ENCODE results near the gene GAS2L1. TPM values are rescaled to one million over a fixed set of nuclear protein-coding genes. Genes with fewer than 3 reads are reported as not detected.

The GAS2L1 gene
- total RNA-seq, 1 experiment from 2014 or later = 68.8 TPM

DNA sequence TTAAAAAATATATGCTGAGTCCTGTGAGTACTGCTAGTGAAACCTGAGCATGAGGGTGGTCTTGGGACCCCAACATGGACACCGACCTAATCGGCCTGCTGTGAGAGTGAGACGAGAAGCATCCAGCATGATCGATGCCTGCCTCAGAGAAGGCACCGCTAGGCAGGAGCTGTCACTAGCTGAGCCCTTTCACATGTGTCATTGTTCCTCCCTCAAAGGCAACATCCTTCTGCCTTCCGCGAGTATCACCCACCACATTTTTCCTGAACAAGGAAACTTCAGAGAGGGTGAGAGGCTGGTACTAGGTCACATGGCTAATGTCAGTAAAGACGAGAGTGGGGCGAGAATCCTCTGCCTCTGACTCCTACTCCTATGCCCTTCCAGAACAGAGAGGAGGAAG, 46.3 kb downstream of the GAS2L1 start:
- Histone ChIP-seq H3K4me1 (ENCODE audit: control insufficient read depth, insufficient read depth, low read length) (no peaks in the 10 kb centered on the region), H3K4me3 (ENCODE audit: low read depth in 2 of 2, low read length in 2 of 2) (no peak overlapping the region), H3K27ac (ENCODE audit: low read length) (no peak overlapping the region), H3K27me3 (ENCODE audit: control insufficient read depth, insufficient read depth, low read length) (no peaks in the 10 kb centered on the region), H3K9me3 (ENCODE audit: control insufficient read depth, insufficient read depth, low read depth, low read length) (no peaks in the 10 kb centered on the region), H3K36me3 (ENCODE audit: control insufficient read depth, insufficient read depth, low read length) (peaks cover 5% of the 10 kb centered on the region)
- intact Hi-C loops (cut with micrococcal nuclease; ENCODE audit: unreplicated experiment) (no loop called here), in situ Hi-C loops (cut with HindIII; ENCODE audit: low pct_unique_long_range_greater_than_20kb, low sequenced_read_pairs) (no loop called here)
- TF ChIP-seq, protein P1, sequence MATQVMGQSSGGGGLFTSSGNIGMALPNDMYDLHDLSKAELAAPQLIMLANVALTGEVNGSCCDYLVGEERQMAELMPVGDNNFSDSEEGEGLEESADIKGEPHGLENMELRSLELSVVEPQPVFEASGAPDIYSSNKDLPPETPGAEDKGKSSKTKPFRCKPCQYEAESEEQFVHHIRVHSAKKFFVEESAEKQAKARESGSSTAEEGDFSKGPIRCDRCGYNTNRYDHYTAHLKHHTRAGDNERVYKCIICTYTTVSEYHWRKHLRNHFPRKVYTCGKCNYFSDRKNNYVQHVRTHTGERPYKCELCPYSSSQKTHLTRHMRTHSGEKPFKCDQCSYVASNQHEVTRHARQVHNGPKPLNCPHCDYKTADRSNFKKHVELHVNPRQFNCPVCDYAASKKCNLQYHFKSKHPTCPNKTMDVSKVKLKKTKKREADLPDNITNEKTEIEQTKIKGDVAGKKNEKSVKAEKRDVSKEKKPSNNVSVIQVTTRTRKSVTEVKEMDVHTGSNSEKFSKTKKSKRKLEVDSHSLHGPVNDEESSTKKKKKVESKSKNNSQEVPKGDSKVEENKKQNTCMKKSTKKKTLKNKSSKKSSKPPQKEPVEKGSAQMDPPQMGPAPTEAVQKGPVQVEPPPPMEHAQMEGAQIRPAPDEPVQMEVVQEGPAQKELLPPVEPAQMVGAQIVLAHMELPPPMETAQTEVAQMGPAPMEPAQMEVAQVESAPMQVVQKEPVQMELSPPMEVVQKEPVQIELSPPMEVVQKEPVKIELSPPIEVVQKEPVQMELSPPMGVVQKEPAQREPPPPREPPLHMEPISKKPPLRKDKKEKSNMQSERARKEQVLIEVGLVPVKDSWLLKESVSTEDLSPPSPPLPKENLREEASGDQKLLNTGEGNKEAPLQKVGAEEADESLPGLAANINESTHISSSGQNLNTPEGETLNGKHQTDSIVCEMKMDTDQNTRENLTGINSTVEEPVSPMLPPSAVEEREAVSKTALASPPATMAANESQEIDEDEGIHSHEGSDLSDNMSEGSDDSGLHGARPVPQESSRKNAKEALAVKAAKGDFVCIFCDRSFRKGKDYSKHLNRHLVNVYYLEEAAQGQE (IDR thresholded peaks at IDR 0.05; ENCODE audit: insufficient read depth in 1 of 2, low read depth in 2 of 2, low read length in 1 of 2) = no peak
- TF ChIP-seq SIN3A (IDR thresholded peaks at IDR 0.05; ENCODE audit: borderline replicate concordance, insufficient read depth, low read depth, low read length) (no peak), TCF7L2 (IDR thresholded peaks at IDR 0.05; ENCODE audit: low read depth, low read length) (no peak)
- TF ChIP-seq, protein P2, sequence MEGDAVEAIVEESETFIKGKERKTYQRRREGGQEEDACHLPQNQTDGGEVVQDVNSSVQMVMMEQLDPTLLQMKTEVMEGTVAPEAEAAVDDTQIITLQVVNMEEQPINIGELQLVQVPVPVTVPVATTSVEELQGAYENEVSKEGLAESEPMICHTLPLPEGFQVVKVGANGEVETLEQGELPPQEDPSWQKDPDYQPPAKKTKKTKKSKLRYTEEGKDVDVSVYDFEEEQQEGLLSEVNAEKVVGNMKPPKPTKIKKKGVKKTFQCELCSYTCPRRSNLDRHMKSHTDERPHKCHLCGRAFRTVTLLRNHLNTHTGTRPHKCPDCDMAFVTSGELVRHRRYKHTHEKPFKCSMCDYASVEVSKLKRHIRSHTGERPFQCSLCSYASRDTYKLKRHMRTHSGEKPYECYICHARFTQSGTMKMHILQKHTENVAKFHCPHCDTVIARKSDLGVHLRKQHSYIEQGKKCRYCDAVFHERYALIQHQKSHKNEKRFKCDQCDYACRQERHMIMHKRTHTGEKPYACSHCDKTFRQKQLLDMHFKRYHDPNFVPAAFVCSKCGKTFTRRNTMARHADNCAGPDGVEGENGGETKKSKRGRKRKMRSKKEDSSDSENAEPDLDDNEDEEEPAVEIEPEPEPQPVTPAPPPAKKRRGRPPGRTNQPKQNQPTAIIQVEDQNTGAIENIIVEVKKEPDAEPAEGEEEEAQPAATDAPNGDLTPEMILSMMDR (IDR thresholded peaks at IDR 0.05) = no peak
- CTCF ChIA-PET = no interaction called here
- DNase-seq (ENCODE audit: low read depth, low spot score) (no peak), ATAC-seq (no peak)
- no TSS peak for BruUV-seq (replicated peaks)
- POLR2A ChIA-PET = no interaction called here

DNA sequence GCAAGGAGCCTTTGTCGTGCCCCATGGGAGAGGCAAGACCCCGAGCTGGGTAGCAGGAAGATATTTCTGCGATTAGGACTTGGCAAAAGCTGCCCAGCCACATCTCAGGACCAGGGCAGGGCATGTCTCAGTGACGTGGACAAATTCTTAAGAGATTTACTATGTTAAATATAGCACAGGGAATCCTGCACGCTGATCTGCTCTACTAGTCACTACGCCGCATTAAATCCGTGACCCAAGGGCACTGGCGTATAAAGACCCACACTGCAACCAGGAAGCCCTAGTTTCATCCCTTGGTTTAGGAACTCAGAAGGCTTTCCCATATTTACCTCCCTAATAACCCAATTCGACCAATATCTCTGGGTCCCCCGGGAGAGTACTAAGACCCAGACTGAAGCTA, 46.8 kb downstream of the GAS2L1 start:
- H3K9me3 ChIP-seq (ENCODE audit: control insufficient read depth, insufficient read depth, low read depth, low read length) = no peaks in the 10 kb centered on the region
- no peaks in the 10 kb centered on the region for H3K27me3 ChIP-seq (ENCODE audit: control insufficient read depth, insufficient read depth, low read length)
- in situ Hi-C loops (cut with HindIII; ENCODE audit: low pct_unique_long_range_greater_than_20kb, low sequenced_read_pairs) (no loop called here), intact Hi-C loops (cut with micrococcal nuclease; ENCODE audit: unreplicated experiment) (no loop called here)
- H3K36me3 ChIP-seq (ENCODE audit: control insufficient read depth, insufficient read depth, low read length) = 0 out of 2 replicates have a peak, but pooled peaks cover 3% of the 10 kb centered on the region
- no peak for DNase-seq (ENCODE audit: low read depth, low spot score)
- H3K4me3 ChIP-seq (ENCODE audit: low read depth in 2 of 2, low read length in 2 of 2) = no peak overlapping the region
- TF ChIP-seq, protein P2 (IDR thresholded peaks at IDR 0.05) = no peak
- TF ChIP-seq TCF7L2 (IDR thresholded peaks at IDR 0.05; ENCODE audit: low read depth, low read length) = no peak
- no peak for TF ChIP-seq POLR2AphosphoS5 (IDR thresholded peaks at IDR 0.05; ENCODE audit: low read depth, low read length)
- no peak for TF ChIP-seq SIN3A (IDR thresholded peaks at IDR 0.05; ENCODE audit: borderline replicate concordance, insufficient read depth, low read depth, low read length)
- TF ChIP-seq, protein P1 (IDR thresholded peaks at IDR 0.05; ENCODE audit: insufficient read depth in 1 of 2, low read depth in 2 of 2, low read length in 1 of 2) = no peak
- POLR2A ChIA-PET = no interaction called here
- no peaks in the 10 kb centered on the region for H3K4me1 ChIP-seq (ENCODE audit: control insufficient read depth, insufficient read depth, low read length)
- no TSS peak for BruUV-seq (replicated peaks)
- H3K27ac ChIP-seq (ENCODE audit: low read length) = no peak overlapping the region
- CTCF ChIA-PET = no interaction called here
- no peak for ATAC-seq
